HG02610 (cell line): ENCODE measurements around the gene TPD52L2.
"Not testable (repeated sequence)": the region's sequence is repeated elsewhere in the genome, so short reads cannot be mapped to it uniquely, and the experiment has no call there.

Experiments used
- ATAC-seq: cut with Tn5 transposase; IDR thresholded peaks from one replicate; pipeline ENCODE4 v1.9.1; 2021; ENCODE audit warnings: mild to moderate bottlenecking, moderate library complexity; ENCODE audit not compliant: unreplicated experiment

TPD52L2 gene

GRCh38 chr20:63878899-63879663 lies 14.0 kb downstream of the TPD52L2 start:
- no peak for ATAC-seq

- not testable (repeated sequence) for ATAC-seq
These were observed 15.8 kb downstream of the TPD52L2 start for GRCh38 chr20:63880901-63881300.

- ATAC-seq, result no peak
These were observed 16.6 kb downstream of the TPD52L2 start for GRCh38 chr20:63881451-63882226.

GRCh38 chr20:63882257-63883200 lies 17.5 kb downstream of the TPD52L2 start:
- ATAC-seq, result no peak

- ATAC-seq, result no peak
These were observed 18.1 kb downstream of the TPD52L2 start for GRCh38 chr20:63883201-63883593.

- ATAC-seq, result no peak
These were observed 19.6 kb downstream of the TPD52L2 start for GRCh38 chr20:63884506-63885263.

- no peak for ATAC-seq
These were observed 20.4 kb downstream of the TPD52L2 start for GRCh38 chr20:63885264-63886053.

GRCh38 chr20:63886054-63886419 lies 21.0 kb downstream of the TPD52L2 start:
- ATAC-seq, result no peak

GRCh38 chr20:63886921-63887320 lies 21.9 kb downstream of the TPD52L2 start:
- ATAC-seq, result no peak

GRCh38 chr20:63889241-63890200 lies 24.5 kb downstream of the TPD52L2 start:
- ATAC-seq, result no peak

GRCh38 chr20:63890201-63890576 lies 25.1 kb downstream of the TPD52L2 start:
- ATAC-seq, result no peak

- no peak for ATAC-seq
These were observed 25.5 kb downstream of the TPD52L2 start for GRCh38 chr20:63890616-63891015.

GRCh38 chr20:63891061-63892002 lies 26.3 kb downstream of the TPD52L2 start:
- no peak for ATAC-seq

- ATAC-seq, result no peak
These were observed 27.3 kb downstream of the TPD52L2 start for GRCh38 chr20:63892402-63892801.

- ATAC-seq, result no peak
These were observed 28.9 kb downstream of the TPD52L2 start for GRCh38 chr20:63893999-63894357.

- ATAC-seq, result peak; percentile 78
These were observed 29.5 kb downstream of the TPD52L2 start, which contains the start of gene DNAJC5 for GRCh38 chr20:63894358-63895201. Gene DNAJC5, plus strand, starts transcription at chr20:63895126. Its CDS starts 33,220 bp downstream, at chr20:63928346.
